GM19395 (cell line): ENCODE measurements around the gene LY6G5B.

Source experiments
- ATAC-seq: cut with Tn5 transposase; IDR thresholded peaks from one replicate; pipeline ENCODE4 v1.9.1; 2021; ENCODE audit warnings: mild to moderate bottlenecking, moderate library complexity; ENCODE audit not compliant: unreplicated experiment

The LY6G5B gene

GRCh38 chr6:31640612-31641011 is 29.2 kb upstream of the LY6G5B start:
- no peak for ATAC-seq

DNA sequence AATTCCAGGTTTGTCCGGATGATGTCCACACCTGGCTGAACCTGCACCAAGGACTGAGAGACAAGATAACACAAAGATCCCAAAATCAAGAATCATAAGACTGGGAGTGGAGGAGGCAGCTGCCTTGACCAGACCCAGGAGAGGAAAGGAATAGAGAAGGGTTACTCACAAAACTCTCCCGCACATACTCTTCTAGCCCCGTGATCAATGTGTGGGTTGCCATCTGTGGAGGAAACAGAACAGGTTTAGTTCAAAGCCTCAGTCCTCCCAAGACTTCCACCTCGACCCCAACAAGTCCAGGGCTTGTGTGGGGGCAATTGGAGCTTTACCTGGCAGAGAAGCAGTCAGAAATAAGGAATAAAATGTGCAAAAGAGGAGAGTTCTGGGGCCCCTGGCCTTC is 28.4 kb upstream of the LY6G5B start:
- ATAC-seq: no peak

DNA sequence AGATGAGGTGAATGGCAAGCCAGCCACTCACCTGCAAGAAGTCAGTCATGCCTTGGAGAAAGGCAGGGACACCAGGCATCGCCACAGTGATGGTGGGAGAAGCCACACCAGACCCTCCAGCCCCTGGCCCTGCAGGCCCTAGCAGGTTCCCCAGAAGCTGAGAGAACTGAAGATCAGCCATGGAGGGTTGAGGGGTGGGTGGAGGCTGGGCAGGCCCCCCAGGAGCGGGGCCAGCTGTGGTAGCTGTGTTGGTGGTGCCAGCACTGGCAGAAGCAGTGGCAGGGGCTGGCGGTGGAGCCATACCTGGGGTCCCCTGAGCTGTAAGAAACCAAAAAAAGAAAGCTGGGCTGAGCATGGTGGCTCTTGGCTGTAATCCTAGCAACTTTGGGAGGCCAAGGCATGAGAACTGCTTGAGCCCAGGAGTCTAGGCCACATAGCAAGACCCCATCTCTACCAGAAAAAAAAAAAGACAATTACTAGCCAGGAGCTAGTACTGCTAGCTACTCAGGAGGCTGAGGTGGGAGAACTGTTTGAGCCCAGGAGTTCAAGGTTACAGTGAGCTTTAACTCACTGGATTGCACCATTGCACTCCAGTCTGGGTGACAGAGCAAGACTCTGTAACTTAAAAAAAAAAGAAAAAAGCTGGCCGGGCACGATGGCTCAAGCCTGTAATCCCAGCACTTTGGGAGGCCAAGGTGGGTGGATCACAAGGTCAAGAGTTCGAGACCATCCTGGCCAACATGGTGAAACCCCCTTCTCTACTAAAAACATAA is 26.8 kb upstream of the LY6G5B start:
- ATAC-seq: no peak

- no peak for ATAC-seq
Measured at GRCh38 chr6:31643818-31644454, 25.8 kb upstream of the LY6G5B start.

- ATAC-seq: no peak
Measured at GRCh38 chr6:31645325-31645724, 24.5 kb upstream of the LY6G5B start.

- ATAC-seq: peak; percentile 26
Measured at GRCh38 chr6:31651602-31652191, 18.1 kb upstream of the LY6G5B start.

DNA sequence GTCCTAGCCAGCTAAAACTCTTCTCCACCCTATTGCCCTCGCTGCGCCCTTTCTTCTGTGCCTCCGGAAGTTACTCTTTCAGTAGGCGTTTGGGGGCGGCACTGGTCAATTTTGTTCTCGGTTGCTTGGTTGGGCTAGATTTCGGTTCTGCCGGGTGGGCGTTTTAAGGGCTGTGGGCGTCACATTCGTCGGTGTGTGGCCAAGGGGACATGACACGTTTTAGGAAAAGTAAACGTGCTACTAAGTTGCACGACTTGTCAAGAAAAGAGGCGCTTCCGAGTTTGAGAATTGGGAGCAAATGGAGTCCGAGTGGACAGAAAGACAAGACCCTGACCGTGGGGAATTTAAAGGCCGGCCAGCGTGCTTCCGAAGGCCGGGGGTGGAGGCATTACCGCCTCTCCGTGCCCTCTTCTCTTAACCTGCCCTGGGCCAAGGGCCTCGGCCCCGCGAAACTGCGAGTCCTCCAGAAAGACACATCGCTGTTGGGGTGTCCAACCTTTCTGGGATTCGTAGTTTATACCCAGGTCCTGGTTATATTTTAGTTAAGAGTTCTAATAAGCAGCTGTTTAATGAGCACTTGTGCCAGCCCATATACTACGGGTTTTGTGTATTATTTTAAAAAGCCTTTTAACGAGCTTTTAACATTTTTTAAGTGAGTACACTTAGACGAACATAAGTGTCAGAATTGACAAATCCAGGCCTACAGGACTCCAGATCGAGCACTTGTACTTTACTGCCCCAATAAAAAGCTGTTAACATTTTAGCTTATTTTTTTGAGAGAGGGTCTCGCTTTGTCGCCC is 16.7 kb upstream of the LY6G5B start:
- peak; percentile 65 for ATAC-seq

GRCh38 chr6:31654574-31655348 is 15.0 kb upstream of the LY6G5B start:
- ATAC-seq: no peak

DNA sequence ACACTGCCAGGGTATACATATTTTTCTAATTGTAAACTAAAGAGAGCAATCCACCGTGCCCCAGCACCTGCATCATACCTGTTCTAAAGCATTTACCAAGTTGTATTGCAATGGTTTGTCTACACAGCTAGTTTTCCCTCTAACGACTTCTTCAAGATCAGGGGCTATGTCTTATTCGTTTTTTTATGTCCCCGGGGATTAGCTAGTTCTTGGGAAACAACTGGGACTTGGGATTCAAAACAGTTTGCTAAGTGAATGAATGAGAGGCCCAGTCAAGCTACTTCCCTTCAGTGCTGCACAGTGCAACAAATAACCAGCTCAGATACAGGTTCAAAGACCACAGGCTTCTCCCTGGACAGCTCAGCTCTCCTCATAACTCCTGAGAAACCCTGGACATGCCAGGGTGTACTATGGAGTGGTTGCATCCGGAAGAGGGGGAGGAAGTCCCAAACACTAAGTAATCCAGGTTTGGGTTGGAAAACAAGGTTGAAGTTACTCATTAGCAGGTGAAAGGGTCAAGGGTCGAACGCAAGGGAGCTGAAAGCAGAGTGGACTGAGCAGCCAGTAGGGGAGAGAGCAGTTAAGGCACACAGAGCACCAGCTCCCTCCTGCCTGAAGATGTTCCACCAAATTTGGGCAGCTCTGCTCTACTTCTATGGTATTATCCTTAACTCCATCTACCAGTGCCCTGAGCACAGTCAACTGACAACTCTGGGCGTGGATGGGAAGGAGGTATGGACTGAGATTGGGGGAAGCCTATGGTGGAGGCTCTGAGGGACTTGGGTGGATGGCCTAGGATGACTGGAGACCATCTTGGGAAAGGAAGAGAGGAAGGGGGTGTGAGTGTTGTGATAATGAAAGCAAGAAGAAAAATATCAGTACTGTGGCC is 14.2 kb upstream of the LY6G5B start, which contains the start of gene APOM:
APOM (plus strand) TSS at position 546 of the 889 bp plus-strand sequence; CDS start at position 619, 73 bp downstream.
- ATAC-seq: no peak

DNA sequence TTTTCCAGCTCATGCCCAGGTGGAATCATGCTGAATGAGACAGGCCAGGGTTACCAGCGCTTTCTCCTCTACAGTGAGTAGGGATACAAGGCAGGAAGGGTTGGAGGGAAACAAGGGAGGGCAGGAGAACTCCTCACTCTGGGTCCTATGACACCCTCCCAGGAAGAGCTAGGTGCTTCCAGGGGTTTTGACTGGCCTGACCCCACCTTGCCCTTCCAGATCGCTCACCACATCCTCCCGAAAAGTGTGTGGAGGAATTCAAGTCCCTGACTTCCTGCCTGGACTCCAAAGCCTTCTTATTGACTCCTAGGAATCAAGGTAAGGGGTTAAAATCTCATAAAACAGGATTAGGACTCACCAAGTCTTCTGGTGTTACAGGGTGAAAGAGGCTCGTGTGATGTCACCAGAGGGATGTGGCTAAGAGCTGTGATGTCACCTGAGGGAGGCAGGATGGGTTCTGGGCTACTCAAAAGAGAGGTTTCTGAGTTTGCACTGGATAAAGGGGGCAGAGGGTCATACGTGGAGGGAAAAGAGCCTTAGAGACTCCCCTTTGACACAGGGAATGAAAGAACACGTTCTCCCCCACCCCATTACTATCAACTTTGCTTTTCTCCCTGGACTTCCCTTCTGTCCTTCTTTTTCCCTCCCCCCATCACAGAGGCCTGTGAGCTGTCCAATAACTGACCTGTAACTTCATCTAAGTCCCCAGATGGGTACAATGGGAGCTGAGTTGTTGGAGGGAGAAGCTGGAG is 12.2 kb upstream of the LY6G5B start:
- ATAC-seq: no peak

GRCh38 chr6:31658158-31658688 is 11.6 kb upstream of the LY6G5B start:
- ATAC-seq: no peak

GRCh38 chr6:31658983-31659648 is 10.7 kb upstream of the LY6G5B start:
- no peak for ATAC-seq

DNA sequence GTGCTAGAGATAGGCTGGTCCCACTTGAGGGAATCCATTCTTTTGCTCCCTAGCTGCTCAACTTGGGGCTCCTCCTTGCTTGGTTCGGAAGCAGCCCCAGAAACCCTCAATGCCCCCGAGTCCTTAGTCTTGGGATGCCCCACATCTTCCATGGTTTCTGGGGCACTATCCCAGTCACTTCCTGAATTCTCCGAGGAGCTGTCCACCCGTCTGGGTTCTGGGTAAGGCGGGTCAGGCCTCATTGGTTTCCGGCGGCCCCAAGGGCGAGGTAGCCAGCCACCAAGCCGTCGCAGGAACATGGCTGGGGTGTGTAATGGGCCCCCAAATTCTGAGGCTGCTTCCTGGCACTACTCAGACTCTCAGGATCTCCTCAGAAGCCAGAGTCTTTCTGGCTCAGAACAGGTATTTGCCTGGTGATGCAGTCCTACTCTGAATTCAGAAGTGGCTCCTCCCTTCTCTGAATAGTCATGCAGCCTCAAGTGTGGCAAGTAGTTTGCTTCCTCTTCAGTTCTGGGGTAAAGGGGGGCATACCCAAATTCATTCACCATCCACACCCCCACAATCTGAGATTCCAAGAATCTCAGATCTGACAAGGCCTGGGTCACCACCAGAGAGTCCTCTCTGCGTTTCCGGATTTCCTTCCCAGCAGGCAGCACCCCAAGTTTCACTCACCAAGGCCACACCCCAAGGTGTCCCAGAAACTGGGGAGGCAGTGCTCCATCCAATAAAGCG is 10.0 kb upstream of the LY6G5B start:
- no peak for ATAC-seq

DNA sequence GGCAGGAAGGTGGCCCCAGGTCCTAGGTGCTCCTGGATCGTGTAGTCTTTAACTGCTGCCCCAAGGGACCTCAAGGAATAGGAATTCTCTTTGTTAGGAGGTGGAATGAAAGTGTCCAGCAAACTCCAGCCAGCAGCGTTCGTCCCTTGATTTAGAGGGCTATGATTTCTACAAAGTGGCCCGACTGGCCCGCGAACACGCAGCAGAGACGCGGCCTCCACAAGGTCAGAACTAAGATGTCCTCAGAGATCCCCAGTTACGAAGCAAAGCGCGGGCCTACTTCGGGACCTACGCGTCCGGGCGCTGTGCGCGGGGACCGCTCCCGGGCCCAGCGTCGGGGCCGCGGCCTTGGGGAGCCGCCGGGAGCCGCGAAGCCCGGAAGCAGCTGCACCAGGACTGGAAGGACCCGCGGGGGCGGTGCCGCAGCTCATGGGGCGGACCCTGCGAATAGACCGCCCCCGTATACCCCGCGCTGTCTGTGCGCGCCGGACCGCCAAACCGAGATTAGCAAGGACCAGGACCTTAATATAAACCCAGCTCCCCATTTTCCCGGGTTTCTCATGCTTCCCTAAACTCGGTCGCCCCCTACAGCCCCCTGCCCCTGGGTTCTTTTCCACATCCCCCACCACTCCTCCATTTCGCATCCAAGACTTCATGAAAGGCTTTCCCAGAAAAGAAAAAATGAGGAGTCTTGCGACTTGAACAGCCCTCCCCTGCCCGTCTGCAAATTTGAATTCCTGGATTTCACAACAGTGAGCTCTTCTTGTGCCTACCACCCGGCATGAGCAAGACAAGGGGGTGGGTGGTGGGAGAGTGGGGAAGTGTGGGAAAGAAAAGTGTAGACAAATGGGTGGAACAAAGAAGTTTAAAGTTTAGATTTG is 9.2 kb upstream of the LY6G5B start, which contains the start of gene C6orf47:
C6orf47 (minus strand) TSS at position 398 of the 881 bp plus-strand sequence. CDS start 831 bp downstream, outside the sequence.
- ATAC-seq: peak; percentile 42

DNA sequence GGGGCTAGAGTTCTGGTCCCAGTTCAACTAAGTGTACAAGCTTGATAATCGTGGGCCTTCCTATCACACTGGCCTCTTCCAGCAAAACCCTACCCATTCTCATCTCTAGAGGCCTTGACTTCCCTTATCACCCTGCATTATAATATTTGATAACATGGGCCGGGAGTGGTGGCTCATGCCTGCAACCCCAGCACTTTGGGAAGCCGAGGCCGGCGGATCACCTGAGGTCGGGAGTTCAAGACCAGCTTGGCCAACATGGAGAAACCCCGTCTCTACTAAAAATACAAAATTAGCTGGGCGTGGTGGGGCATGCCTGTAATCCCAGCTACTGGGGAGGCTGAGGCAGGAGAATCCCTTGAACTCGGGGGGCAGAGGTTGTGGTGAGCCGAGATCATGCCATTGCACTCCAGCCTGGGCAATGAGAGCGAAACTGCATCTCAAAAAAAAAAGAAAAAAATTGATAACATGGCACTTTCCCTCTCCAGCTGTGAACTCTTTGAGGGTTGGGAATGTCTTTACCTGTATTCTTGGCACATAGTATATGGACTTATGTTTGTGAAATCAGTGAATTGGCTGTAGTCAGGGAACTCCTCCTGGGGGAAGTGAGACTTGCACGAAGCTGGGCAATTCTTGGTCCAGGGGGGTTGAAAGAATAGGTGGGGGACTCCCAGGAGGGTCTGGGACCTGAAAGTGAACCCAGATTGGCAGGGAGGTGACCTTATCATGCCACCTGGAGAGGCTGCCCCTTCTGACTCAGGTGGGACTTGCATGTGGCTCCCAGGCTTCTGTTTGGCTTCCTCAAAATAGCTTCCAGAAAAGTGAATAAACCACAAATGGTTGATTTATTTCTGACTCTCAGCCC is 8.3 kb upstream of the LY6G5B start:
- no peak for ATAC-seq
